ENCODE data around the gene CCNB3. TPM values are rescaled to one million over a fixed set of nuclear protein-coding genes. Genes with fewer than 3 reads are reported as not detected.

CCNB3 gene
- total and polyA plus RNA-seq, 12 donors: 0.24 to 2.1 (median 0.76) TPM

GRCh38 chrX:50161127-50161526 is 43.4 kb upstream of the CCNB3 start:
- intact Hi-C loops (cut with DNase I): no loop called here
- peaks cover 10% of the 10 kb centered on the region for H3K27me3 ChIP-seq

GRCh38 chrX:50165727-50166126 is 38.8 kb upstream of the CCNB3 start:
- WGBS, 4 donors: 61 to 90% (median 71%) methylated on average over 2 to 5 of the region's 5 CpGs
- TF ChIP-seq, protein P1, sequence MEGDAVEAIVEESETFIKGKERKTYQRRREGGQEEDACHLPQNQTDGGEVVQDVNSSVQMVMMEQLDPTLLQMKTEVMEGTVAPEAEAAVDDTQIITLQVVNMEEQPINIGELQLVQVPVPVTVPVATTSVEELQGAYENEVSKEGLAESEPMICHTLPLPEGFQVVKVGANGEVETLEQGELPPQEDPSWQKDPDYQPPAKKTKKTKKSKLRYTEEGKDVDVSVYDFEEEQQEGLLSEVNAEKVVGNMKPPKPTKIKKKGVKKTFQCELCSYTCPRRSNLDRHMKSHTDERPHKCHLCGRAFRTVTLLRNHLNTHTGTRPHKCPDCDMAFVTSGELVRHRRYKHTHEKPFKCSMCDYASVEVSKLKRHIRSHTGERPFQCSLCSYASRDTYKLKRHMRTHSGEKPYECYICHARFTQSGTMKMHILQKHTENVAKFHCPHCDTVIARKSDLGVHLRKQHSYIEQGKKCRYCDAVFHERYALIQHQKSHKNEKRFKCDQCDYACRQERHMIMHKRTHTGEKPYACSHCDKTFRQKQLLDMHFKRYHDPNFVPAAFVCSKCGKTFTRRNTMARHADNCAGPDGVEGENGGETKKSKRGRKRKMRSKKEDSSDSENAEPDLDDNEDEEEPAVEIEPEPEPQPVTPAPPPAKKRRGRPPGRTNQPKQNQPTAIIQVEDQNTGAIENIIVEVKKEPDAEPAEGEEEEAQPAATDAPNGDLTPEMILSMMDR (IDR thresholded peaks at IDR 0.05): no peak
- TF ChIP-seq POLR2A (IDR thresholded peaks at IDR 0.05): no peak
- no peak overlapping the region for H3K27ac ChIP-seq
- peaks cover 16% of the 10 kb centered on the region for H3K27me3 ChIP-seq
- intact Hi-C loops (cut with DNase I): no loop called here
- no peak overlapping the region for H3K4me3 ChIP-seq
- H3K36me3 ChIP-seq (replicated peaks in 1 of 2): no peaks in the 10 kb centered on the region
- no peaks in the 10 kb centered on the region for H3K9me3 ChIP-seq (replicated peaks in 1 of 3)
- no peak for DNase-seq
- H3K4me1 ChIP-seq (replicated peaks in 1 of 2): no peaks in the 10 kb centered on the region

More at GRCh38 chrX:50161127-50161526, 43.4 kb upstream of the CCNB3 start:
- 48 to 66% (median 59%) methylated on average over 3 of the region's 3 CpGs for WGBS, 4 donors
- Histone ChIP-seq H3K4me3 (no peak overlapping the region), H3K27ac (no peak overlapping the region), H3K36me3 (replicated peaks in 1 of 2) (no peaks in the 10 kb centered on the region), H3K9me3 (replicated peaks in 1 of 3) (no peaks in the 10 kb centered on the region), H3K4me1 (replicated peaks in 1 of 2) (no peaks in the 10 kb centered on the region)
- no peak for TF ChIP-seq POLR2A (IDR thresholded peaks at IDR 0.05)
- TF ChIP-seq, protein P1 (IDR thresholded peaks at IDR 0.05): no peak
- no peak for DNase-seq

DNA sequence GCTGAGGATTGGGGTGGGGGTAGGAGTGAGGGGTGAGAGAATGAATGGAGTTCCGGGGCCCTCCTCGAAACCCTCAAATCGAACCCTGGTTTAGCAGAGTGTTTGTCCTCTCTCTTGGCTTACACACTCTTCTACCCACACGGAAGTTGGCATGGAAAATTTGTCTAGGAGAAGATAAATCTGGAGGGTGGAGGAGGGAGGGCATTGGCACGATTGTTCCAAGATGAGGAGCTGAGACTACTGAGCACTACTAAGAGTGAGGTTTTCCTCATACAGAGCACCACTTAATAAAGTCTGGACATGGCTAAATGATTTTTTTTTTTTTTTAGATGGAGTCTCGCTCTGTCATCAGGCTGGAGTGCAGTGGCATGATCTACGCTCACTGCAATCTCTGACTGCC is 37.2 kb upstream of the CCNB3 start:
- DNase-seq: no peak
- Histone ChIP-seq H3K27ac (no peak overlapping the region), H3K4me1 (replicated peaks in 1 of 2) (no peaks in the 10 kb centered on the region), H3K9me3 (replicated peaks in 1 of 3) (no peaks in the 10 kb centered on the region), H3K4me3 (no peak overlapping the region), H3K36me3 (replicated peaks in 1 of 2) (no peaks in the 10 kb centered on the region), H3K27me3 (peaks cover 12% of the 10 kb centered on the region)
- intact Hi-C loops (cut with DNase I): no loop called here
- 69 to 85% (median 77%) methylated on average over 6 to 7 of the region's 7 CpGs for WGBS, 4 donors
- TF ChIP-seq POLR2A (IDR thresholded peaks at IDR 0.05): no peak

GRCh38 chrX:50168241-50168687 is 36.3 kb upstream of the CCNB3 start:
- no peak for DNase-seq
- Histone ChIP-seq H3K4me1 (replicated peaks in 1 of 2) (no peaks in the 10 kb centered on the region), H3K27ac (no peak overlapping the region), H3K9me3 (replicated peaks in 1 of 3) (no peaks in the 10 kb centered on the region), H3K36me3 (replicated peaks in 1 of 2) (no peaks in the 10 kb centered on the region), H3K4me3 (no peak overlapping the region), H3K27me3 (peaks cover 12% of the 10 kb centered on the region)
- WGBS, 4 donors: 42 to 61% (median 51%) methylated on average over 5 of the region's 5 CpGs
- TF ChIP-seq, protein P1 (IDR thresholded peaks at IDR 0.05): no peak
- no peak for TF ChIP-seq POLR2A (IDR thresholded peaks at IDR 0.05)
- intact Hi-C loops (cut with DNase I): no loop called here

- WGBS, 4 donors: 73 to 88% (median 80%) methylated on average over 3 of the region's 3 CpGs
- TF ChIP-seq, protein P1 (IDR thresholded peaks at IDR 0.05): no peak
- TF ChIP-seq POLR2A (IDR thresholded peaks at IDR 0.05): no peak
These were observed 34.8 kb upstream of the CCNB3 start for GRCh38 chrX:50169717-50170116.

More at GRCh38 chrX:50169717-50170116, 34.8 kb upstream of the CCNB3 start:
- intact Hi-C loops (cut with DNase I): no loop called here
- Histone ChIP-seq H3K36me3 (replicated peaks in 1 of 2) (no peaks in the 10 kb centered on the region), H3K4me1 (replicated peaks in 1 of 2) (no peaks in the 10 kb centered on the region), H3K4me3 (no peak overlapping the region), H3K27me3 (peaks cover 12% of the 10 kb centered on the region), H3K9me3 (replicated peaks in 1 of 3) (no peaks in the 10 kb centered on the region), H3K27ac (no peak overlapping the region)
- DNase-seq: no peak
